Muscle layer of duodenum (tissue), 2 donors: ENCODE results near the gene TMIGD3.
"Not testable (repeated sequence)": the region's sequence is repeated elsewhere in the genome, so short reads cannot be mapped to it uniquely, and the experiment has no call there.

ENCODE experiments used
- H3K27ac ChIP-seq: one replicate; pipeline ENCODE4 v1.7.0; 2013; ENCODE audit warnings: mild to moderate bottlenecking, low read length
- H3K27me3 ChIP-seq: one replicate; pipeline ENCODE4 v1.7.0; 2013; ENCODE audit warnings: low read depth, mild to moderate bottlenecking, control low read depth, low read length
- H3K36me3 ChIP-seq, 2 donors: one replicate each; pipeline ENCODE4 v1.7.0; 2013; ENCODE audit warnings: low read length in 2 of 2, control low read depth in 1 of 2, mild to moderate bottlenecking in 1 of 2; ENCODE audit not compliant: insufficient read depth in 2 of 2, control insufficient read depth in 1 of 2
- H3K4me1 ChIP-seq, 2 donors: one replicate each; pipeline ENCODE4 v1.7.0; 2013; ENCODE audit warnings: low read length in 2 of 2, mild to moderate bottlenecking in 2 of 2, control low read depth in 1 of 2, moderate library complexity in 1 of 2; ENCODE audit not compliant: insufficient read depth in 2 of 2, control insufficient read depth in 1 of 2
- H3K4me3 ChIP-seq, 2 donors: one replicate each; pipeline ENCODE4 v1.7.0; 2013; ENCODE audit warnings: low read length in 2 of 2, low read depth in 1 of 2, mild to moderate bottlenecking in 1 of 2
- H3K9me3 ChIP-seq, 2 donors: one replicate each; pipeline ENCODE4 v1.7.0; 2013; ENCODE audit warnings: low read length in 2 of 2, control low read depth in 1 of 2, mild to moderate bottlenecking in 1 of 2; ENCODE audit not compliant: control insufficient read depth in 1 of 2
- donor health status: healthy.

The TMIGD3 gene

DNA sequence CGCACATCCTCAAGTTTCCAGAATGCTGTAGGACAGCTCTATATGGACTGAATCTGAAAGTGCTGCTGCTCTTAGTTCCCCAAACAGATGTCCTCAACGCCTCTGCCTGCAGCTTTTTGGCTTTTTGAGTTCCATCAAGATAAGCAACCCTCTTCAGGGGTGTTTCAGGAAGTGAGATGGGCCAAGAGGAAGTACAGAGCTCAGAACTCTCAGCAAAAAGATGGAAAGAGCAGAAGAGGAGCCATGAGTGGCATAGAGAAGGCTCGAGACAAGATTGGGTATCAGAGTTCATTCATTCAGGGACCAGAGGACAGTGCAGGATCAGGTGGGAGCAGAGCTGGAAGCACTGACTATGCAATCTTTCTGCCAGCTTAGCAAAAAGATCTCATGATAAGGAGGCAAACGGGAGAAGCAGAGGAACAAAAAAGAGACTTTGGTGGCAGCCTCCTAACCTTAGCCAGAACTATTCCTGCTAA is at the start of gene TMIGD3, which contains the start of gene ADORA3:
TSS of gene TMIGD3 (minus strand) at position 49 of the 476 bp plus-strand sequence. CDS start 279 bp downstream, outside the sequence.
TSS of gene ADORA3 (minus strand) at position 49 of the 476 bp plus-strand sequence. CDS start 279 bp downstream, outside the sequence.
- Histone ChIP-seq H3K4me3 (peak within 1 kb of the TSS in 1 of 2 donors; percentile 4), H3K4me1 (peaks cover 8 to 23% of the 10 kb centered on the region in 2 donors), H3K36me3 (peaks cover 0 to 4% of the 10 kb centered on the region in 2 donors), H3K27ac (peak within 1 kb of the TSS; percentile 46), H3K27me3 (no peaks in the 10 kb centered on the region), H3K9me3 (no peaks in the 10 kb centered on the region)

DNA sequence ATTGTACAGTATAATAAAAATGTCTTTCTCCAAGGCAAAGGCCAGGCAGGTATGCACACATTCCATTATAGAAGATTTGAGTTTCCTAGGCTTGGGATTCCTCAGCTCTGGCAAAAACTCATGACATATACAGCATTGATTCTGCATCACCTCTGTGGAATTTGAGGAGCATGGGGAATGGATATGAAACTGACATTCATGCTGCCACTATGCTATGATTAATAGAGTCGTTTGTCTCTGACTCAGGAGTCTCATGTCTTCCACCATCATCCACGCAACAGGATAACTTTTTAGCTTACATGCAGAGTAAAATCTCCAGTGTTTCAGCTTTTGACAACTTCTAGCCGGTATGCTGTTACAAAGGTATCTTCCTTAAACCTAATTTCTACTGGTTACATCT is 49.8 kb upstream of the TMIGD3 start:
- H3K4me3 ChIP-seq: no peak overlapping the region
- H3K36me3 ChIP-seq: no peaks in the 10 kb centered on the region
- H3K27ac ChIP-seq: no peak overlapping the region
- no peaks in the 10 kb centered on the region for H3K27me3 ChIP-seq
- no peaks in the 10 kb centered on the region for H3K4me1 ChIP-seq
- no peaks in the 10 kb centered on the region for H3K9me3 ChIP-seq

DNA sequence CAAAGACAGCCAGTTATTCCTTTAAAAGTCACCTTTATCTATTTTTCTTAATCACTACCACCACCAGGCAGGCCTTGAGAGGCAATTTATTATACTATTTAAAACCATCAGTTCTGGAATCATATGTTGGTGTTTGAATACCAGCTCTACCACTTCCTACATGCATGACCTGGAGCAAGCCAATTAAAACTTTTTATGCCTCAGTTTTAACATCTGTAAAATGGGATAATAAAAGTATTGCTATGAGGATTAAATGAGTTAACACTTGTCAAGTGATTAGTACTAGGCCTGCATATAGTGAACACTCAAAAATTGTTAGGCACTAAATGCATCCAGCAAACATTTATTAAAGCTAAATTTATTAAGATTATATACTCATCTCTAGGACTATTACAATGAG is 49.2 kb upstream of the TMIGD3 start:
- Histone ChIP-seq H3K9me3 (no peaks in the 10 kb centered on the region), H3K27me3 (no peaks in the 10 kb centered on the region), H3K4me3 (no peak overlapping the region), H3K27ac (no peak overlapping the region), H3K36me3 (no peaks in the 10 kb centered on the region), H3K4me1 (no peaks in the 10 kb centered on the region)

DNA sequence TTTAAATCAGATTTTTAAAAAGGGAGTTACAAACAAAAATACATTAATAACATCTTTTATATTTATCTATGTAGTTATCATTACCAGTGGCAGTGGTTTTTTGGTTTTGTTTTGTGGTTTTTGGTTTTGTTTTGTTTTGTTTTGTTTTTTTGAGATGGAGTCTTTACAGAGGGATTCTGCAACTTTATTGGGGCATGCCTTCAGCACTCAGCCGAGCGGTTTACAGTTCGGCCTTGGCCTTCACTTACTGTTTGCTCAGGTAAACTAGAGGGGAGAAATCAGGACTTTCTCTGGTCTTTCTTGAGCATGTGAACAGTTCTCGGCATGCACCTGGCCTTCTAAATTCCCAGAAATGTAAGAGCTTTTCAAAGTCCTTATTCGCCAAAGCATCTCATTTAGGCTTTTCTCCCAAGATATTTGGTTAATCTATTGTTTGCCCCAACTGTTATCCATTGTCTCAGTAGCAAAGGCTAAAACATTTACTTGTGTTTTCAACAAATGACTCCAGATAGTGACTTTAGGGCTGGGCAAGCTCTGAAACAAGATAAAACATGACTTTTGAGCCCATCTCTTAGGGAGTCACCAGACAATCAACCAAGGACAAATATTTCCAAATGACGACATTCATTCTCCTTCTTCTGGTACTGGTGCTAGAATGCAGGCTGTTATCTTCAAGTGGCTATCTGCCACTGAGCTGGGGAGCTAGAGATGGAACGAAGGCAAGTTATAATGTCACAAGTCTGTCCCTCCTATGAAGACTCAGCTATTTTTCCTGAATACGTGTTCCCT is 48.4 kb upstream of the TMIGD3 start:
- Histone ChIP-seq H3K27me3 (no peaks in the 10 kb centered on the region), H3K27ac (no peak overlapping the region), H3K4me1 (no peaks in the 10 kb centered on the region), H3K36me3 (no peaks in the 10 kb centered on the region), H3K9me3 (no peaks in the 10 kb centered on the region), H3K4me3 (no peak overlapping the region)

GRCh38 chr1:111547786-111548185 is 44.4 kb upstream of the TMIGD3 start:
- not testable (repeated sequence) for H3K9me3 ChIP-seq, H3K27me3 ChIP-seq, H3K4me3 ChIP-seq, H3K4me1 ChIP-seq, H3K36me3 ChIP-seq, H3K27ac ChIP-seq

- H3K36me3 ChIP-seq: no peaks in the 10 kb centered on the region
- no peaks in the 10 kb centered on the region for H3K4me1 ChIP-seq
- H3K9me3 ChIP-seq: no peaks in the 10 kb centered on the region
- H3K27me3 ChIP-seq: no peaks in the 10 kb centered on the region
- H3K4me3 ChIP-seq: no peak overlapping the region
- H3K27ac ChIP-seq: no peak overlapping the region
These were observed 38.8 kb upstream of the TMIGD3 start for GRCh38 chr1:111542187-111542586.

DNA sequence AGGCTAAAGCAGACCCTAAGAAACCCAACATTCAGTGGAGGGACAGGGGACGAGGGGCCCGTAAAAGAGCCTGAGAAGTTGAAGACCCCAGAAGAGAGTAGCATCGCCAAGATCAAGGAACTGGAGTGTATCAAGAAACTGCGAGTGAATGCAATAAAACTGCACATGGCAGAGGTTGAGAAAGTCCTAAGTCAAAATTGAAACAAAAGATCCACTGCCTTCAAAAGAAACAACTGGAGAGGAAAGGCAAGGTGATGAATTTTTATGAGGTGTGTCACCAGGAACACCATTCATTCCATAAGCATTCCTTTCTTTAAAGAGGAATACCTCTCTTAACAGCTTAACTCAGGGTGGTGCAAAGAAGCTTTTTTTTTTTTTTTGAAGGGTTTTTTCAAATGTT is 38.3 kb upstream of the TMIGD3 start:
- Histone ChIP-seq H3K4me1 (no peaks in the 10 kb centered on the region), H3K9me3 (no peaks in the 10 kb centered on the region), H3K4me3 (no peak overlapping the region), H3K36me3 (no peaks in the 10 kb centered on the region), H3K27me3 (no peaks in the 10 kb centered on the region), H3K27ac (no peak overlapping the region)

DNA sequence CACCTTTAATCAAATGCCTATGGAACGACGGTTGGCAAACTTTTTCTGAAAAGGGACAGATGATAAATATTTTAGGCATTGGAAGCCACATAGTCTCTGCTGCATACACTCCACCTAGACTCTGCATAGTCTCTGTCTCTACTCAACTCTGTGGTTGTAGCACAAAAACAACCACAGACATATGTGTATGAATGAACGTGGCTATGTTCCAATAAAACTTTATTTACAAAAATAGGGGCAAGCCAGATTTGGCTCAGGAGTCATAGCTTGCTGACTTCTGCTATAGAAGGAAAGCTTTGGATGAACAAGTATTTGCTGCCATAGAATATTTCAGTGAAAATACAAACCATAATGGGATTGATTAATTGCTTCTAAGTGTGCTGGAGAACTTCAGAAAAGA is 37.5 kb upstream of the TMIGD3 start:
- H3K4me1 ChIP-seq: peaks cover 0 to 4% of the 10 kb centered on the region in 2 donors
- H3K4me3 ChIP-seq: no peak overlapping the region
- H3K9me3 ChIP-seq: no peaks in the 10 kb centered on the region
- no peaks in the 10 kb centered on the region for H3K36me3 ChIP-seq
- no peak overlapping the region for H3K27ac ChIP-seq
- H3K27me3 ChIP-seq: no peaks in the 10 kb centered on the region

GRCh38 chr1:111538343-111539025 is 35.1 kb upstream of the TMIGD3 start:
- H3K4me3 ChIP-seq: no peak overlapping the region
- peaks cover 0 to 6% of the 10 kb centered on the region in 2 donors for H3K4me1 ChIP-seq
- H3K9me3 ChIP-seq: no peaks in the 10 kb centered on the region
- H3K36me3 ChIP-seq: no peaks in the 10 kb centered on the region
- no peaks in the 10 kb centered on the region for H3K27me3 ChIP-seq
- no peak overlapping the region for H3K27ac ChIP-seq

DNA sequence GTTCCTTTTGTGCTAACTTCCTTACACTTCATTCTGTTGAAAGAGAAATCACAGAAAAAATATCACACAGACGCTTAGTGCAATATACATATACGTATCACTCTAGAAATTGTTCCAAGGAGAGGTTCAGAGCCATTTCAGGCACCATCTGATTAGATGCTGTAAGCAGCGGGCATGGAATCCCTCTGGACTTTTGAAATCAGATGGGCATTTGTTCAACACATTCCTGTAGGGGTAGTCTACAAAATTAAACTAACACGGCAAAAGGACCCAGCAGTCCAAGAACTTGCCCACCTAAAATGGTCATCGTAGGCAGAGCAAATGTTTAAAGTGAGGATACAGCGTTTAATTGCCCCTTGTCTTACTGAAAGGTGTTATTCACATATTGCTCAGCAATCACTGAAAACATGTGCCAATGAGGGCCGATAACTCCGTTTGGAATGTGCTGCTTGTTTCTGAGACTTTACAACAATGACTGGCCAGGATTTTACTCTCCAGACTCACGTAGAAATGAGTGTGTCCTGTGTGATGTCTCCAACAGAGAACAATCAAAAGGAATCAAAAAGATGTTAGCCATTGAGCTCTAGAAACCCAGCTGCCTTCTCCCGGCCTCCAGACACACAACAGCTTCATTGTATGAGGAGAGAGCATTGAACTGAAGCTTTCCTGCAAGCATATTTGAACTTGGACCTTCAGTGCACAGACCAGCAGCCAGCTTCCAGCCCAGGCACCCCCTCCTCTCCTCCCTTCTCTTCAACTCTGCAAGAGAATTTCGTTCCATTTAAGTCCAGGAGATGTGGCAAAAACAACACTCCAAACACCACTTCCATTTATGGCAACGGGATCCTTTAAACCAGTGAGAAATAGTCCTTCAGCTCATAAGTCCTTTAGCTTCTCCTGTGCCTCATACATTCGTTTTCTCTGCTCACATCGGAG is 32.1 kb upstream of the TMIGD3 start:
- H3K36me3 ChIP-seq: no peaks in the 10 kb centered on the region
- H3K27ac ChIP-seq: peak overlapping the region; percentile 7
- no peaks in the 10 kb centered on the region for H3K9me3 ChIP-seq
- H3K27me3 ChIP-seq: no peaks in the 10 kb centered on the region
- H3K4me3 ChIP-seq: no peak overlapping the region
- peaks cover 0 to 6% of the 10 kb centered on the region in 2 donors for H3K4me1 ChIP-seq

- peaks cover 7 to 13% of the 10 kb centered on the region in 2 donors for H3K4me1 ChIP-seq
- no peaks in the 10 kb centered on the region for H3K9me3 ChIP-seq
- H3K36me3 ChIP-seq: no peaks in the 10 kb centered on the region
- no peak overlapping the region for H3K4me3 ChIP-seq
- H3K27ac ChIP-seq: no peak overlapping the region
- H3K27me3 ChIP-seq: no peaks in the 10 kb centered on the region
These were observed 16.6 kb upstream of the TMIGD3 start for GRCh38 chr1:111520053-111520452.
